PFSK-1 (cell line): ENCODE results near the gene SPATA6.

Source experiments
- FOXP2 ChIP-seq: optimal IDR thresholded peaks from 2 replicates; pipeline ENCODE3; 2011; ENCODE audit warnings: borderline replicate concordance, control low read depth, inconsistent platforms; ENCODE audit not compliant: insufficient read depth; ENCODE audit errors: extremely low read length, extremely low read depth
- POLR2AphosphoS5 ChIP-seq: IDR thresholded peaks from 2 replicates; pipeline ENCODE4 v1.6.1; 2012; ENCODE audit warnings: low read depth, mild to moderate bottlenecking, control low read depth, low read length, moderate library complexity
- SIN3A ChIP-seq: IDR thresholded peaks from 2 replicates; pipeline ENCODE4 v1.6.1; 2012; ENCODE audit warnings: mild to moderate bottlenecking, low read length, moderate library complexity, borderline replicate concordance; ENCODE audit not compliant: insufficient read depth
- TAF1 ChIP-seq: IDR thresholded peaks from 2 replicates; pipeline ENCODE4 v1.6.1; 2012; ENCODE audit warnings: low read length, control low read depth, borderline replicate concordance; ENCODE audit not compliant: insufficient read depth
- TF ChIP-seq, protein P1 (sequence below), 2 experiments: IDR thresholded peaks; 2 replicates each; pipeline versions ENCODE4 v1.6.1 to v1.8.0; 2011 to 2012; ENCODE audit warnings: low read depth in 2 of 2, low read length in 2 of 2, control low read depth in 1 of 2, inconsistent platforms in 1 of 2, mild to moderate bottlenecking in 1 of 2, moderate library complexity in 1 of 2; ENCODE audit not compliant: insufficient read depth in 1 of 2

Gene SPATA6

DNA sequence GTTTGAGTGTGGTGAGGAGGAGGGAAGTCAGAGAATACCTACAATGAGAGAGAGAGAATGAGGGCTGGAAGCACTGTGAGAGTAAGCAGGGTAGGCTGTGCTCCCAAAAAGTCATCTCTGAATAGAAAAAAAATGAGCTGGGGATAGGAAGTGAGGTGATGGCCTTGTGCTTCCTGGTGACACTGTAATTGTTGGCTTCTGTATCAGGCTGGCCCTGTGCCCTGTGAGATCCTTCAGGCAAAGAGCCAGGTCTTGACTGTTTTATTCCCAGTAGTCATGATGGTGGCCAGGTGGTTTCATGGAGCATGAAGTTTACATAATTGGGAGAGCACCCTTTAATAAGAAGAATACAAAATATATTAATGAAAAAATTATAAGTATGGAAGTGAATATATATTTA lies 20.4 kb upstream of the SPATA6 start:
- TF ChIP-seq TAF1, result no peak

DNA sequence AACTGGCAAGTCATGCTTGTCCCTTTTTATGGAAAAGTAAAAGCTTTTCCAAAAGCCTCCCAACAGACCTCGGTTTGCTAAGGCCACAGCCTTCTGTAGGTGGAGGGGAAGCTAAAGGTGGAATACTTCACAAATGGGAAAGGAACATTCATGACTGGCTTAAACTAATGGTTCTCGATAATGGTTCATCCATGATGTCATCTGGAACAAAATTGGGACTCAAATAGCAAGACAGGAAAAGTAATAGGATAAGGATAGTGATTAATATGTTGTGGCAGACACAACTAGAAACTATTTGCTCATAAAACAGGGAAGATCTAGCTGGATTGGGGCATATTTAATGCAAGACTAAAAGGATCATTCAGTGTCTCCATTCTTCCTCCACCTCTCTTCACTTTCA lies 16.7 kb upstream of the SPATA6 start:
- no peak for TF ChIP-seq POLR2AphosphoS5
- no peak for TF ChIP-seq FOXP2
- TF ChIP-seq SIN3A, result no peak
- TF ChIP-seq TAF1, result no peak
- TF ChIP-seq, protein P1, sequence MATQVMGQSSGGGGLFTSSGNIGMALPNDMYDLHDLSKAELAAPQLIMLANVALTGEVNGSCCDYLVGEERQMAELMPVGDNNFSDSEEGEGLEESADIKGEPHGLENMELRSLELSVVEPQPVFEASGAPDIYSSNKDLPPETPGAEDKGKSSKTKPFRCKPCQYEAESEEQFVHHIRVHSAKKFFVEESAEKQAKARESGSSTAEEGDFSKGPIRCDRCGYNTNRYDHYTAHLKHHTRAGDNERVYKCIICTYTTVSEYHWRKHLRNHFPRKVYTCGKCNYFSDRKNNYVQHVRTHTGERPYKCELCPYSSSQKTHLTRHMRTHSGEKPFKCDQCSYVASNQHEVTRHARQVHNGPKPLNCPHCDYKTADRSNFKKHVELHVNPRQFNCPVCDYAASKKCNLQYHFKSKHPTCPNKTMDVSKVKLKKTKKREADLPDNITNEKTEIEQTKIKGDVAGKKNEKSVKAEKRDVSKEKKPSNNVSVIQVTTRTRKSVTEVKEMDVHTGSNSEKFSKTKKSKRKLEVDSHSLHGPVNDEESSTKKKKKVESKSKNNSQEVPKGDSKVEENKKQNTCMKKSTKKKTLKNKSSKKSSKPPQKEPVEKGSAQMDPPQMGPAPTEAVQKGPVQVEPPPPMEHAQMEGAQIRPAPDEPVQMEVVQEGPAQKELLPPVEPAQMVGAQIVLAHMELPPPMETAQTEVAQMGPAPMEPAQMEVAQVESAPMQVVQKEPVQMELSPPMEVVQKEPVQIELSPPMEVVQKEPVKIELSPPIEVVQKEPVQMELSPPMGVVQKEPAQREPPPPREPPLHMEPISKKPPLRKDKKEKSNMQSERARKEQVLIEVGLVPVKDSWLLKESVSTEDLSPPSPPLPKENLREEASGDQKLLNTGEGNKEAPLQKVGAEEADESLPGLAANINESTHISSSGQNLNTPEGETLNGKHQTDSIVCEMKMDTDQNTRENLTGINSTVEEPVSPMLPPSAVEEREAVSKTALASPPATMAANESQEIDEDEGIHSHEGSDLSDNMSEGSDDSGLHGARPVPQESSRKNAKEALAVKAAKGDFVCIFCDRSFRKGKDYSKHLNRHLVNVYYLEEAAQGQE (IDR thresholded peaks at IDR 0.05; ENCODE audit: insufficient read depth in 1 of 2, low read depth in 2 of 2, low read length in 2 of 2), result no peak

DNA sequence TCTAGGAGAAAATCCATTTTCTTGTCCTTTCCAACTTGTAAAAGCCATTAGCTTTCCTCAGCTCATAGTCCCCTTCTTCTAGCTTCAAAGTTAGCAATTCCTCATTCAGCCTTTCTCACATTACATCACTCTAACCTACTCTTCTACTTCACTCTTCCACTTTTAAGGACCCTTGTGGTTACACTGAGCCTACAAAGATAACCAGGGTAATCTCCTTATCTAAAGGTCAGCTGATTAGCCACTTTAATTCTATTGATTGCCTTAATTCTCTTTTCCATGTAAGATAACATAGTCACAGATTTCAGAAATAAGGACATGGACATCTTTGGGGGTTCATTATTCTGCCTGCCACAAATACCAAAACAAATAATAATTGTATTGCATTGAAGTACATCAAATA lies 8.5 kb upstream of the SPATA6 start:
- TF ChIP-seq POLR2AphosphoS5 (no peak), TAF1 (no peak), SIN3A (no peak)

DNA sequence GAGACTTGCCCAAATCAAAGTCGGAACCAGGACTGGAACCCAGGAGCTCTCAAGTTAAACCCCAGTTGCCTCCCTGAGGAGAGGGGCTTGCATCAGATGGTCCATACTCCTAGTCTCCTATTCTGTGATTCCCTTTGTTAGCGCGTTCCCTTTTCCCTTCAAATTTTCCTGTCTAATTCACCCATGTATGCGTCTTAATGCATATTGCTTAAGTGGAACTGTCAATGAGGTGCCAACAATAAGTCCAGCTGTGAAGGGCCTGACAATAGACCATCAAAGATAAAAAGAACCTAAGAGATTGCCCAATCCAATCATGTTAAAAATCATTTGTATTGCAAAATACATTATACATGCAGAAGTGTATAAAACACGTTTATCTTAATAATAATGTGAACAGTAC lies 634 bp upstream of the SPATA6 start:
- TF ChIP-seq POLR2AphosphoS5 (no peak), TAF1 (no peak), SIN3A (no peak), FOXP2 (no peak)
- TF ChIP-seq, protein P1 (IDR thresholded peaks at IDR 0.05; ENCODE audit: insufficient read depth in 1 of 2, low read depth in 2 of 2, low read length in 2 of 2), result no peak

DNA sequence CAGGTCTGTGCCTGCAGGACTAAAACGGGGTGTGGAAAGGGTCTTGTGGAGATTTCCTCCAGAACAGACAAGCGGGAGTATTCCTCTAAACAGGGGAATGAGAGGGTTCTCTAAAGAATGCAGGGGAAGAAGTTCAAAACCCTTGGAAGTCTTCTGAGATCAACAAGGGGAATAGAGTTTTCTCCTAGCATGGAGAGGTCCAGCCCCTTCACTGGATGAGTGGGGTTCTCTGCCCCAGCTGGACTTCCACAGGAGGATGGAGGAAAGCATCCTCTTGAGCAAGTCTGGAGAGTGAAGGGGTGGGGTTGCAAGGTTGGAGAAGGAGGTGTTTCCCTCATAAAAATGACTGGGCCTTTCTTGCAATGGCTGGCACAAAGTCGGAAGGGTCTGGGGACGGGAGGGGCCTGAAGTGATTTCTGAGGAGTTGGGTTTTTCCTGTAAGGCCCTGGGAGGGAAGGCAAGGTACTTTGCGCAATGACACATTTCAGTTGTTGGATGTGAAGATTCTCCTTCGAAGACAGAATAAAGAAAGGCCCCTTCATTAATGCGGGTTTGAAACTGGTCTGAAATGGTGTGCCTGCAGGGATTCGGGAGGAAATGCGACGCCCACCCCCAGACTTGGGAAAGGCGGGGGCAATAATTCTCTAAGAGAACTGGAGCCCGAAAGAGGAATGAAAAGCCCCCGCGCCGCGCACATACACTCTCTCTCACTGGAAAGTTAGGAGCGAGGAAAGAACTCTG lies 884 bp downstream of the SPATA6 start:
- TF ChIP-seq TAF1 (no peak), POLR2AphosphoS5 (no peak), FOXP2 (no peak), SIN3A (no peak)
- TF ChIP-seq, protein P1 (IDR thresholded peaks at IDR 0.05; ENCODE audit: insufficient read depth in 1 of 2, low read depth in 2 of 2, low read length in 2 of 2), result no peak

DNA sequence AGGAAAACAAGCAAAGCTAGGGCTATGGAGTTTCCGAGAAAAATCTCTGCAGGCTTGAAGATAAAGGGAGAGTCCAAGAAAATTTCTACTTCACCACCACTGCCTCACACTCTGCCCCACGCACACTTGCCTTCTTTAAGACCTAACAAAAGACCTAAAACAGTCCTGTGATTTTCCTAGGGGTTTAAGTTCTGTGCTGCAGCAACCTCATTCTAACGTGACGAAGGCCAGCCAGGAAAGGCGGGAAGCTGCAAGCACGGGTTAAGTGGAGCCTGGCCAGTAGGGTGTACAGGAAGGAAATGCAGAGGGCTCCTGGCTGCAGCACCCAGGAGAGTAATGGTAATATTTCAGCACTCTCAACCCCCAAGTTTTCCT lies 1.5 kb downstream of the SPATA6 start:
- no peak for TF ChIP-seq POLR2AphosphoS5
- TF ChIP-seq, protein P1 (IDR thresholded peaks at IDR 0.05; ENCODE audit: insufficient read depth in 1 of 2, low read depth in 2 of 2, low read length in 2 of 2), result no peak
- no peak for TF ChIP-seq FOXP2
- no peak for TF ChIP-seq TAF1
- no peak for TF ChIP-seq SIN3A
